ENCODE results near the gene HOXD11. TPM values are rescaled to one million over a fixed set of nuclear protein-coding genes. Genes with fewer than 3 reads are reported as not detected.
A peak's percentile ranks its signal among the peaks of the same experiment; 100 is the strongest.

HOXD11 gene
- total RNA-seq, 1 experiment from 2014 or later = not detected

- TF ChIP-seq ARID4B (CRISPR knock-in tag; IDR thresholded peaks at IDR 0.05; ENCODE audit: borderline replicate concordance) = peak; percentile 48; the same call in 1 of the 2 replicates
- no peak for TF ChIP-seq NFE2L1 (CRISPR knock-in tag; IDR thresholded peaks at IDR 0.05)
- TF ChIP-seq, protein P1, sequence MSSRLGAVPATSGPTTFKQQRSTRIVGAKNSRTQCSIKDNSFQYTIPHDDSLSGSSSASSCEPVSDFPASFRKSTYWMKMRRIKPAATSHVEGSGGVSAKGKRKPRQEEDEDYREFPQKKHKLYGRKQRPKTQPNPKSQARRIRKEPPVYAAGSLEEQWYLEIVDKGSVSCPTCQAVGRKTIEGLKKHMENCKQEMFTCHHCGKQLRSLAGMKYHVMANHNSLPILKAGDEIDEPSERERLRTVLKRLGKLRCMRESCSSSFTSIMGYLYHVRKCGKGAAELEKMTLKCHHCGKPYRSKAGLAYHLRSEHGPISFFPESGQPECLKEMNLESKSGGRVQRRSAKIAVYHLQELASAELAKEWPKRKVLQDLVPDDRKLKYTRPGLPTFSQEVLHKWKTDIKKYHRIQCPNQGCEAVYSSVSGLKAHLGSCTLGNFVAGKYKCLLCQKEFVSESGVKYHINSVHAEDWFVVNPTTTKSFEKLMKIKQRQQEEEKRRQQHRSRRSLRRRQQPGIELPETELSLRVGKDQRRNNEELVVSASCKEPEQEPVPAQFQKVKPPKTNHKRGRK (CRISPR knock-in tag; IDR thresholded peaks at IDR 0.05; ENCODE audit: borderline replicate concordance) = no peak
- TF ChIP-seq CREB1 (CRISPR knock-in tag; IDR thresholded peaks at IDR 0.05) = no peak
- TF ChIP-seq, protein P2, sequence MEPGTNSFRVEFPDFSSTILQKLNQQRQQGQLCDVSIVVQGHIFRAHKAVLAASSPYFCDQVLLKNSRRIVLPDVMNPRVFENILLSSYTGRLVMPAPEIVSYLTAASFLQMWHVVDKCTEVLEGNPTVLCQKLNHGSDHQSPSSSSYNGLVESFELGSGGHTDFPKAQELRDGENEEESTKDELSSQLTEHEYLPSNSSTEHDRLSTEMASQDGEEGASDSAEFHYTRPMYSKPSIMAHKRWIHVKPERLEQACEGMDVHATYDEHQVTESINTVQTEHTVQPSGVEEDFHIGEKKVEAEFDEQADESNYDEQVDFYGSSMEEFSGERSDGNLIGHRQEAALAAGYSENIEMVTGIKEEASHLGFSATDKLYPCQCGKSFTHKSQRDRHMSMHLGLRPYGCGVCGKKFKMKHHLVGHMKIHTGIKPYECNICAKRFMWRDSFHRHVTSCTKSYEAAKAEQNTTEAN (CRISPR knock-in tag; IDR thresholded peaks at IDR 0.05) = no peak
- no peak for TF ChIP-seq ZNF671 (CRISPR knock-in tag; IDR thresholded peaks at IDR 0.05)
- peak; percentile 56; the same call in 1 of the 2 replicates for TF ChIP-seq E2F5 (CRISPR knock-in tag; IDR thresholded peaks at IDR 0.05)
- no peak for TF ChIP-seq NR1H2 (CRISPR knock-in tag; IDR thresholded peaks at IDR 0.05)
- TF ChIP-seq EMX1 (CRISPR knock-in tag; IDR thresholded peaks at IDR 0.05) = no peak
- TF ChIP-seq KAT7 (CRISPR knock-in tag; IDR thresholded peaks at IDR 0.05; ENCODE audit: borderline replicate concordance) = peak; percentile 48; the same call in 1 of the 2 replicates
- peak; percentile 64; the same call in 1 of the 2 replicates for TF ChIP-seq ESRRA (CRISPR knock-in tag; IDR thresholded peaks at IDR 0.05; ENCODE audit: borderline replicate concordance)
- TF ChIP-seq ZNF121 (CRISPR knock-in tag; IDR thresholded peaks at IDR 0.05) = peak; percentile 95
- no peak for TF ChIP-seq ZBTB21 (CRISPR knock-in tag; IDR thresholded peaks at IDR 0.05; ENCODE audit: borderline replicate concordance)
Measured at GRCh38 chr2:176140513-176141317, 33.6 kb downstream of the HOXD11 start (continued).

DNA sequence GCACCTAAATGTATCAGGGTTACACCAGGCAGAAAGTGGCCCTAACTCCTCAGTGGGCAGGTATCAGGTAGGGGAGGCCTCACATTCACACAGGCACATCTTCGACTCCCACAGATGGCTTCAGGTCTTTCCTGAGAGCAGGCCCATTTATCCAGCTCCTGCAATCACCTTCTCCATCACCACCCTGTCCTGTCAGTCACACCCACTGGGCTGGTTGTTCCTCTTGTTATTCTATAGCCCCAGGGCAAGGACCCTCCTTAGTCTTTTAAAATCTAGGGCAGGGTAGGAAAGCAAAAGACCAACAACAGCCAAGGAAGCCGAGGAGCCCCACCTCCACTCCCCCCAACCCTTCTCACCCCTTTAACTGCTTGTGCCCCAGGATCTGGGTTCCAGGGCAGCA is 35.2 kb downstream of the HOXD11 start:
- Mint-ChIP-seq H3K4me1 (peaks cover 4% of the 10 kb centered on the region), H3K27ac (no peak overlapping the region), H3K9me3 (no peaks in the 10 kb centered on the region), H3K27me3 (ENCODE audit: low read depth) (peaks cover 98% of the 10 kb centered on the region), H3K4me3 (no peak overlapping the region), H3K36me3 (no peaks in the 10 kb centered on the region)
- ChIA-PET POLR2A (no interaction called here), CTCF (interaction anchor here (0.9 to 1.5 kb wide), 2 partner anchors 313 to 412 kb away, joined by 4 to 5 read pairs; no protein-coding TSS in a partner anchor)
- ATAC-seq (no peak), DNase-seq (ENCODE audit: low spot score) (no peak)
- no peak for TF ChIP-seq PRRX2 (CRISPR knock-in tag; IDR thresholded peaks at IDR 0.05)

Measured in WTC11 (cell line).